ENCODE measurements around the gene HERC4. TPM values are rescaled to one million over a fixed set of nuclear protein-coding genes. Genes with fewer than 3 reads are reported as not detected.

Gene HERC4, protein sequence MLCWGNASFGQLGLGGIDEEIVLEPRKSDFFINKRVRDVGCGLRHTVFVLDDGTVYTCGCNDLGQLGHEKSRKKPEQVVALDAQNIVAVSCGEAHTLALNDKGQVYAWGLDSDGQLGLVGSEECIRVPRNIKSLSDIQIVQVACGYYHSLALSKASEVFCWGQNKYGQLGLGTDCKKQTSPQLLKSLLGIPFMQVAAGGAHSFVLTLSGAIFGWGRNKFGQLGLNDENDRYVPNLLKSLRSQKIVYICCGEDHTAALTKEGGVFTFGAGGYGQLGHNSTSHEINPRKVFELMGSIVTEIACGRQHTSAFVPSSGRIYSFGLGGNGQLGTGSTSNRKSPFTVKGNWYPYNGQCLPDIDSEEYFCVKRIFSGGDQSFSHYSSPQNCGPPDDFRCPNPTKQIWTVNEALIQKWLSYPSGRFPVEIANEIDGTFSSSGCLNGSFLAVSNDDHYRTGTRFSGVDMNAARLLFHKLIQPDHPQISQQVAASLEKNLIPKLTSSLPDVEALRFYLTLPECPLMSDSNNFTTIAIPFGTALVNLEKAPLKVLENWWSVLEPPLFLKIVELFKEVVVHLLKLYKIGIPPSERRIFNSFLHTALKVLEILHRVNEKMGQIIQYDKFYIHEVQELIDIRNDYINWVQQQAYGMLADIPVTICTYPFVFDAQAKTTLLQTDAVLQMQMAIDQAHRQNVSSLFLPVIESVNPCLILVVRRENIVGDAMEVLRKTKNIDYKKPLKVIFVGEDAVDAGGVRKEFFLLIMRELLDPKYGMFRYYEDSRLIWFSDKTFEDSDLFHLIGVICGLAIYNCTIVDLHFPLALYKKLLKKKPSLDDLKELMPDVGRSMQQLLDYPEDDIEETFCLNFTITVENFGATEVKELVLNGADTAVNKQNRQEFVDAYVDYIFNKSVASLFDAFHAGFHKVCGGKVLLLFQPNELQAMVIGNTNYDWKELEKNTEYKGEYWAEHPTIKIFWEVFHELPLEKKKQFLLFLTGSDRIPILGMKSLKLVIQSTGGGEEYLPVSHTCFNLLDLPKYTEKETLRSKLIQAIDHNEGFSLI
- total RNA-seq, result 15.0 TPM

DNA sequence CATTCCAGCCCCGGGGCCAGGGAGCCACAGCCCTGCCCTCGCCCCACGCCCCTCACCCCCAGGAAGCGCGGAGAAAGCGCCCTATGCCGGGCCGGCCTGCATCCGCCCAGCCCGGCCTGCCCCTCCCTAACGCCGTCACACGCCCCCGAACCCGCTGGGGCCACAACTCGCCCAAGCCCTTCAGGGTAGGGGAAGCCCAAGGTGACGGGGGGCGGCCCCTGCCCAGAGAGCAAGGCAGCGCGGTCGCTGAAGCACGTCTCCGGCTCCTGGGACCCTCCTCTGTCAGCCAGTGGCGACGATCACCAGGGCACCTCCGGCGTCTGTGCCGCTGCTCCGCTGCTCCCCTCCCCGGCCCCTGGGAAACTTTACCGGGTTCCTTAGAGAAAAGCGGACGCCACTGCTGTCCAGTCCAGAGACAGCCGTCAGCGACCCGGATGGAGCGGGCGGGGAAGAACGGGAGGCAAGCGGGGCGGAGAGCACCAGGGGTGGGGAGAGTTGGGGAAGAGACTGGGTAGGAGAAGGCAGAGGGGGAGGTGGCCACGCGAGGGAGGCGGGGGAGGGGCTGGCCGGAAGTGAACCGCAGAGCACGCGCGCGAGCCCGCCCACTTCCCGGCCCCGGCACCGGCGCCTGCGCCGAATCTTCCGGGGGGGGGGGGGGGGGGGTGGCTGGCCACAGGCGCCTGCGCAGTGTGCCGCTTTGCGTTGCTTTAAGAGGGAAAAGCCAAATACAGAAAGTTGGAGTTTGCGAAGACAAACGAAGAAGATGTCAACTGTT is at the start of gene HERC4:
Gene HERC4 (minus strand): TSS at position 509 of the 775 bp plus-strand sequence. CDS start 2,175 bp downstream, outside the sequence.
- intact Hi-C loops (cut with DNase I), result loop anchor here (2.0 to 5.0 kb wide), 7 partner anchors 80 to 827 kb away; partner anchors contain the start of genes DDX50, SIRT1 and SLC25A16

DNA sequence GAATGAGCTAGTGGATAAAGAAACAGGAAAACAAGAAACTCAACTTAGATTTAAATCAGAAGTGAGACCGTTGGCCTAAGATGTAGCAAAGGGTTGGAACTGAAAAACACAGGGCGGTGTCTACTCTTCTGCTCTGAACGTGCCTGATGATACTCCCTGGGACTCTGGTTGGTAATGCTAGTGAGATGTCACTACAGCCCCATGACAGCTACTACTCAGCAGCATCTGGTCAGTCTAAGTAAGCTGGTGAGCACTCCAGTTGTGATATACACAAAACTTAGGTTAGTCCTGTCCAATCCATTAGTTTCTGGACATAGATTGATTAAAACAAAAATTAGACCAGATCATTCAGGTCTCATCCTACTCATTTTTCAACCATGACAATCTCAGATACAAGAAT is 49.6 kb upstream of the HERC4 start:
- Histone ChIP-seq H3K9me3 (no peaks in the 10 kb centered on the region), H3K36me3 (no peaks in the 10 kb centered on the region), H3K4me3 (no peak overlapping the region), H3K27me3 (no peaks in the 10 kb centered on the region), H3K4me1 (no peaks in the 10 kb centered on the region), H3K27ac (no peak overlapping the region)
- no peak for DNase-seq (ENCODE audit: low spot score in 2 of 2)
- intact Hi-C loops (cut with DNase I), result no loop called here
- TF ChIP-seq, protein P1, sequence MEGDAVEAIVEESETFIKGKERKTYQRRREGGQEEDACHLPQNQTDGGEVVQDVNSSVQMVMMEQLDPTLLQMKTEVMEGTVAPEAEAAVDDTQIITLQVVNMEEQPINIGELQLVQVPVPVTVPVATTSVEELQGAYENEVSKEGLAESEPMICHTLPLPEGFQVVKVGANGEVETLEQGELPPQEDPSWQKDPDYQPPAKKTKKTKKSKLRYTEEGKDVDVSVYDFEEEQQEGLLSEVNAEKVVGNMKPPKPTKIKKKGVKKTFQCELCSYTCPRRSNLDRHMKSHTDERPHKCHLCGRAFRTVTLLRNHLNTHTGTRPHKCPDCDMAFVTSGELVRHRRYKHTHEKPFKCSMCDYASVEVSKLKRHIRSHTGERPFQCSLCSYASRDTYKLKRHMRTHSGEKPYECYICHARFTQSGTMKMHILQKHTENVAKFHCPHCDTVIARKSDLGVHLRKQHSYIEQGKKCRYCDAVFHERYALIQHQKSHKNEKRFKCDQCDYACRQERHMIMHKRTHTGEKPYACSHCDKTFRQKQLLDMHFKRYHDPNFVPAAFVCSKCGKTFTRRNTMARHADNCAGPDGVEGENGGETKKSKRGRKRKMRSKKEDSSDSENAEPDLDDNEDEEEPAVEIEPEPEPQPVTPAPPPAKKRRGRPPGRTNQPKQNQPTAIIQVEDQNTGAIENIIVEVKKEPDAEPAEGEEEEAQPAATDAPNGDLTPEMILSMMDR (IDR thresholded peaks at IDR 0.05), result no peak

More for the DNA sequence above, at the start of gene HERC4:
- peak; percentile 72 to 97 for DNase-seq (ENCODE audit: low spot score in 2 of 2)
- H3K27me3 ChIP-seq, result no peaks in the 10 kb centered on the region
- TF ChIP-seq, protein P1 (IDR thresholded peaks at IDR 0.05), result no peak
- H3K9me3 ChIP-seq, result no peaks in the 10 kb centered on the region
- H3K4me3 ChIP-seq, result peak within 1 kb of the TSS; percentile 87 to 99
- H3K4me1 ChIP-seq, result peaks cover 0 to 6% of the 10 kb centered on the region in 2 donors
- peak within 1 kb of the TSS; percentile 99 to 100 for H3K27ac ChIP-seq
- H3K36me3 ChIP-seq, result peaks cover under 1 to 1% of the 10 kb centered on the region in 2 donors

- TF ChIP-seq, protein P1 (IDR thresholded peaks at IDR 0.05), result no peak
These were observed 46.8 kb upstream of the HERC4 start for GRCh38 chr10:68121852-68122251.

DNA sequence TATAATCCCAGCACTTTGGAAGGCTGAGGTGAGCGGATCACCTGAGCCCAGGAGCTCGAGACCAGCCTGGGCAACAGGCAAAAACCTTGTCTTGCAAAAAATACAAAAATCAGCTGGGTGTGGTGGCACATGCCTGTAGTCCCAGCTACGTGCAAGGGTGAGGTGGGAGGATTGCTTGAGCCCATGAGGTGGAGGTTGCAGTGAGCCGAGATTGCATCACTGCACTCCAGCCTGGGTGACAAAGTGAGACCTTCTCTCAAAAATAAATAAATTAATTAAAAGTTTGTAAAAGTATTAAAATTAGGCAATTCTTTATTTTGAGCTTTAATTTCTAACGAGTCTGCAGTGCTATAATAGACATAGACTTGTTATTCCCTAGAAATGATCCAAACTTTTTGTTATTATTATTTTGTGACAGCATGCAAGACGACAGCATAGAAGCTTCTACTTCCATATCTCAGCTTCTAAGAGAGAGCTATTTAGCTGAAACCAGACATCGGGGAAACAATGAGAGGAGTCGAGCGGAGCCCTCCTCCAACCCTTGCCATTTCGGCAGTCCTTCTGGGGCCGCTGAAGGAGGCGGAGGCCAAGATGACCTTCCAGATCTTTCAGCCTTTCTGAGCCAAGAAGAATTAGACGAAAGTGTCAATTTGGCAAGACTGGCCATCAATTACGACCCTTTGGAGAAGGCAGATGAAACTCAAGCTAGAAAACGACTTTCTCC is 46.1 kb upstream of the HERC4 start:
- no peaks in the 10 kb centered on the region for H3K36me3 ChIP-seq
- no peaks in the 10 kb centered on the region for H3K27me3 ChIP-seq
- intact Hi-C loops (cut with DNase I), result no loop called here
- TF ChIP-seq, protein P1 (IDR thresholded peaks at IDR 0.05), result no peak
- no peak for DNase-seq (ENCODE audit: low spot score in 2 of 2)
- no peak overlapping the region for H3K4me3 ChIP-seq
- no peak overlapping the region for H3K27ac ChIP-seq
- H3K9me3 ChIP-seq, result no peaks in the 10 kb centered on the region
- no peaks in the 10 kb centered on the region for H3K4me1 ChIP-seq

More at GRCh38 chr10:68121852-68122251, 46.8 kb upstream of the HERC4 start:
- no peaks in the 10 kb centered on the region for H3K27me3 ChIP-seq
- DNase-seq (ENCODE audit: low spot score in 2 of 2), result no peak
- intact Hi-C loops (cut with DNase I), result no loop called here
- H3K4me1 ChIP-seq, result no peaks in the 10 kb centered on the region
- H3K27ac ChIP-seq, result no peak overlapping the region
- no peak overlapping the region for H3K4me3 ChIP-seq
- no peaks in the 10 kb centered on the region for H3K36me3 ChIP-seq
- no peaks in the 10 kb centered on the region for H3K9me3 ChIP-seq
